ENCODE data around the gene PLD2.

PLD2 gene

GRCh38 chr17:4840893-4841242, 33.9 kb downstream of the PLD2 start:
- Histone ChIP-seq H3K79me2 (ENCODE audit: control insufficient read depth, insufficient read depth, low read length) (peaks cover 16% of the 10 kb centered on the region), H2BK5ac (ENCODE audit: low read length) (no peak overlapping the region), H3K4ac (ENCODE audit: low read depth, low read length) (no peak overlapping the region), H3K79me1 (ENCODE audit: low read length) (peaks cover 25% of the 10 kb centered on the region), H3K36me3 (ENCODE audit: control insufficient read depth, insufficient read depth, low read length) (no peaks in the 10 kb centered on the region), H3K23ac (ENCODE audit: low read length) (no peak overlapping the region), H3K4me3 (ENCODE audit: low read length) (no peak overlapping the region), H3K27ac (ENCODE audit: low read depth, low read length) (no peak overlapping the region), H2BK15ac (replicated peaks; ENCODE audit: low read depth) (no peak overlapping the region), H3K4me2 (ENCODE audit: low read length) (no peak overlapping the region), H3K18ac (ENCODE audit: low read length) (no peak overlapping the region), H4K8ac (ENCODE audit: low read depth, low read length) (no peak overlapping the region), H3K4me1 (ENCODE audit: control insufficient read depth, low read depth, low read length) (peaks cover 3% of the 10 kb centered on the region), H3K27me3 (ENCODE audit: insufficient read depth, low read length, poor library complexity) (no peaks in the 10 kb centered on the region), H2BK120ac (ENCODE audit: low read depth, low read length) (no peak overlapping the region), H3K9ac (ENCODE audit: low read length) (no peak overlapping the region), H2AK5ac (ENCODE audit: low read length) (no peak overlapping the region), H3K56ac (ENCODE audit: low read length) (no peak overlapping the region), H4K5ac (ENCODE audit: low read length) (no peak overlapping the region)
- no peak for DNase-seq
- WGBS (ENCODE audit: extremely low coverage, insufficient coverage, low lambda C conversion rate): no CpG with 5 or more reads among the region's 10 CpGs

GRCh38 chr17:4842376-4842775, 35.4 kb downstream of the PLD2 start:
- no peak overlapping the region for H3K27ac ChIP-seq (ENCODE audit: low read depth, low read length)
- H4K5ac ChIP-seq (ENCODE audit: low read length): no peak overlapping the region
- no peaks in the 10 kb centered on the region for H3K36me3 ChIP-seq (ENCODE audit: control insufficient read depth, insufficient read depth, low read length)
- no peak overlapping the region for H3K4me3 ChIP-seq (ENCODE audit: low read length)
- H3K4me2 ChIP-seq (ENCODE audit: low read length): no peak overlapping the region
- no peak for DNase-seq
- WGBS (ENCODE audit: extremely low coverage, insufficient coverage, low lambda C conversion rate): no CpG with 5 or more reads among the region's 3 CpGs
- H2BK120ac ChIP-seq (ENCODE audit: low read depth, low read length): no peak overlapping the region
- H3K27me3 ChIP-seq (ENCODE audit: insufficient read depth, low read length, poor library complexity): no peaks in the 10 kb centered on the region
- peaks cover 3% of the 10 kb centered on the region for H3K4me1 ChIP-seq (ENCODE audit: control insufficient read depth, low read depth, low read length)
- H3K4ac ChIP-seq (ENCODE audit: low read depth, low read length): no peak overlapping the region
- no peak overlapping the region for H3K9ac ChIP-seq (ENCODE audit: low read length)
- no peak overlapping the region for H3K18ac ChIP-seq (ENCODE audit: low read length)
- peaks cover 23% of the 10 kb centered on the region for H3K79me1 ChIP-seq (ENCODE audit: low read length)
- peaks cover 11% of the 10 kb centered on the region for H3K79me2 ChIP-seq (ENCODE audit: control insufficient read depth, insufficient read depth, low read length)
- no peak overlapping the region for H2BK15ac ChIP-seq (replicated peaks; ENCODE audit: low read depth)
- no peak overlapping the region for H4K8ac ChIP-seq (ENCODE audit: low read depth, low read length)
- no peak overlapping the region for H2BK5ac ChIP-seq (ENCODE audit: low read length)
- H2AK5ac ChIP-seq (ENCODE audit: low read length): no peak overlapping the region
- no peak overlapping the region for H3K56ac ChIP-seq (ENCODE audit: low read length)
- H3K23ac ChIP-seq (ENCODE audit: low read length): no peak overlapping the region

GRCh38 chr17:4843321-4844000, 36.5 kb downstream of the PLD2 start:
- H3K23ac ChIP-seq (ENCODE audit: low read length): no peak overlapping the region
- H3K27ac ChIP-seq (ENCODE audit: low read depth, low read length): no peak overlapping the region
- no peak overlapping the region for H3K4ac ChIP-seq (ENCODE audit: low read depth, low read length)
- H3K79me2 ChIP-seq (ENCODE audit: control insufficient read depth, insufficient read depth, low read length): peaks cover 7% of the 10 kb centered on the region
- H3K4me2 ChIP-seq (ENCODE audit: low read length): no peak overlapping the region
- H3K9ac ChIP-seq (ENCODE audit: low read length): no peak overlapping the region
- no peak overlapping the region for H2BK5ac ChIP-seq (ENCODE audit: low read length)
- peaks cover 16% of the 10 kb centered on the region for H3K79me1 ChIP-seq (ENCODE audit: low read length)
- H3K56ac ChIP-seq (ENCODE audit: low read length): no peak overlapping the region
- WGBS (ENCODE audit: extremely low coverage, insufficient coverage, low lambda C conversion rate): no CpG with 5 or more reads among the region's 9 CpGs
- no peak overlapping the region for H4K8ac ChIP-seq (ENCODE audit: low read depth, low read length)
- no peak overlapping the region for H4K5ac ChIP-seq (ENCODE audit: low read length)
- no peak for DNase-seq
- peaks cover 3% of the 10 kb centered on the region for H3K4me1 ChIP-seq (ENCODE audit: control insufficient read depth, low read depth, low read length)
- H2AK5ac ChIP-seq (ENCODE audit: low read length): no peak overlapping the region
- H2BK120ac ChIP-seq (ENCODE audit: low read depth, low read length): no peak overlapping the region
- H2BK15ac ChIP-seq (replicated peaks; ENCODE audit: low read depth): no peak overlapping the region
- H3K27me3 ChIP-seq (ENCODE audit: insufficient read depth, low read length, poor library complexity): no peaks in the 10 kb centered on the region
- H3K36me3 ChIP-seq (ENCODE audit: control insufficient read depth, insufficient read depth, low read length): no peaks in the 10 kb centered on the region
- H3K4me3 ChIP-seq (ENCODE audit: low read length): no peak overlapping the region
- no peak overlapping the region for H3K18ac ChIP-seq (ENCODE audit: low read length)

GRCh38 chr17:4845118-4845517, 38.2 kb downstream of the PLD2 start:
- Histone ChIP-seq H3K4me1 (ENCODE audit: control insufficient read depth, low read depth, low read length) (peaks cover 3% of the 10 kb centered on the region), H2BK5ac (ENCODE audit: low read length) (no peak overlapping the region), H3K36me3 (ENCODE audit: control insufficient read depth, insufficient read depth, low read length) (no peaks in the 10 kb centered on the region), H3K23ac (ENCODE audit: low read length) (no peak overlapping the region), H3K18ac (ENCODE audit: low read length) (no peak overlapping the region), H3K4me3 (ENCODE audit: low read length) (no peak overlapping the region), H3K79me2 (ENCODE audit: control insufficient read depth, insufficient read depth, low read length) (peaks cover 4% of the 10 kb centered on the region), H4K5ac (ENCODE audit: low read length) (no peak overlapping the region), H3K27me3 (ENCODE audit: insufficient read depth, low read length, poor library complexity) (no peaks in the 10 kb centered on the region), H3K4ac (ENCODE audit: low read depth, low read length) (no peak overlapping the region), H3K56ac (ENCODE audit: low read length) (no peak overlapping the region), H2AK5ac (ENCODE audit: low read length) (no peak overlapping the region), H3K4me2 (ENCODE audit: low read length) (no peak overlapping the region), H2BK15ac (replicated peaks; ENCODE audit: low read depth) (no peak overlapping the region), H3K79me1 (ENCODE audit: low read length) (peaks cover 18% of the 10 kb centered on the region), H4K8ac (ENCODE audit: low read depth, low read length) (no peak overlapping the region), H2BK120ac (ENCODE audit: low read depth, low read length) (no peak overlapping the region), H3K27ac (ENCODE audit: low read depth, low read length) (no peak overlapping the region), H3K9ac (ENCODE audit: low read length) (no peak overlapping the region)
- no CpG with 5 or more reads among the region's 5 CpGs for WGBS (ENCODE audit: extremely low coverage, insufficient coverage, low lambda C conversion rate)
- DNase-seq: no peak

GRCh38 chr17:4846635-4847390, 39.9 kb downstream of the PLD2 start:
- H3K79me2 ChIP-seq (ENCODE audit: control insufficient read depth, insufficient read depth, low read length): peaks cover 2% of the 10 kb centered on the region
- H3K23ac ChIP-seq (ENCODE audit: low read length): no peak overlapping the region
- no peak overlapping the region for H3K18ac ChIP-seq (ENCODE audit: low read length)
- peaks cover 9% of the 10 kb centered on the region for H3K4me1 ChIP-seq (ENCODE audit: control insufficient read depth, low read depth, low read length)
- H2AK5ac ChIP-seq (ENCODE audit: low read length): no peak overlapping the region
- H3K56ac ChIP-seq (ENCODE audit: low read length): no peak overlapping the region
- H4K5ac ChIP-seq (ENCODE audit: low read length): no peak overlapping the region
- no peak overlapping the region for H3K4ac ChIP-seq (ENCODE audit: low read depth, low read length)
- no peak overlapping the region for H3K4me3 ChIP-seq (ENCODE audit: low read length)
- no CpG with 5 or more reads among the region's 13 CpGs for WGBS (ENCODE audit: extremely low coverage, insufficient coverage, low lambda C conversion rate)
- no peak overlapping the region for H3K9ac ChIP-seq (ENCODE audit: low read length)
- no peak overlapping the region for H2BK15ac ChIP-seq (replicated peaks; ENCODE audit: low read depth)
- no peaks in the 10 kb centered on the region for H3K36me3 ChIP-seq (ENCODE audit: control insufficient read depth, insufficient read depth, low read length)
- no peak overlapping the region for H4K8ac ChIP-seq (ENCODE audit: low read depth, low read length)
- peaks cover 17% of the 10 kb centered on the region for H3K79me1 ChIP-seq (ENCODE audit: low read length)
- no peak overlapping the region for H3K27ac ChIP-seq (ENCODE audit: low read depth, low read length)
- DNase-seq: no peak
- H3K4me2 ChIP-seq (ENCODE audit: low read length): no peak overlapping the region
- H2BK120ac ChIP-seq (ENCODE audit: low read depth, low read length): no peak overlapping the region
- H2BK5ac ChIP-seq (ENCODE audit: low read length): no peak overlapping the region
- no peaks in the 10 kb centered on the region for H3K27me3 ChIP-seq (ENCODE audit: insufficient read depth, low read length, poor library complexity)

All from mesendoderm (in vitro differentiated cells).